ENCODE measurements around the gene MYMX.
"Not testable (repeated sequence)": the region's sequence is repeated elsewhere in the genome, so short reads cannot be mapped to it uniquely, and the experiment has no call there.

MYMX gene

DNA sequence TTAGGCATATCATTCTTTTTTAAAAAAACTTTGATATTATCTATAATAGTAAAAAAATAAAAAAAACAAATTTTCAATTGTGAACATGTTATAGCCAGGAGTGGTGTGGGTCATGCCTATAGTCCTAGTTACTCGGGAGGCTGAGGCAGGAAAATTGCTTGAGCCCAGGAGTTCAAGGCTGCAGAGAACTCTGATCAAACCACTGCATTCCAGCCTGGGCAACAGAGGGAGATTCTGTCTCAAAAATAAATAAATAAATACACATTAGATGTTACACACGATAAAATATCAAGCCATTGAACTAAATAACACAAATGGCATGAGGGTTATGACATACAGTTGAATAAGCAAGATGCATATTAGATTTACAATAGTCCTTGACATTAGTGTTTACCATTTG lies 27.9 kb upstream of the MYMX start:
- no peak for DNase-seq

DNA sequence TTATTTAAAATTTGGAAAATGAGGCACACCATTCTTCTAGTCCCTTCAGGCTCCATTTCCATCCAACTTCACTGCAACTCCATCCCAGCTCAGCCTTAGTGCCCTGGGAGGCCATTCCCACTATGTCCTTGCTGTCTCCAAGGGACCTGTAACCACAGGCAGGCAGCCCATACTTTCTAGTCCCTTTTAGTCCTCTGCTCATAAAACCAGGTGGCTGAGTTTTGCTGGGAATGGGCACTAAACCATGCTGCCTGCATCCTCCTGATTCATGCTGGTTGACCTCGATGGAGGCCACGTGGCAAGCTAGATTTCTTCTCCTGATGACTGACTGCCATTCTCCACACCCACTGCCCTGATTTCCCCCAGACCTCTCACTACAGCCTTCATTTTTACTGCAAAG lies 27.5 kb upstream of the MYMX start:
- no peak for DNase-seq

DNA sequence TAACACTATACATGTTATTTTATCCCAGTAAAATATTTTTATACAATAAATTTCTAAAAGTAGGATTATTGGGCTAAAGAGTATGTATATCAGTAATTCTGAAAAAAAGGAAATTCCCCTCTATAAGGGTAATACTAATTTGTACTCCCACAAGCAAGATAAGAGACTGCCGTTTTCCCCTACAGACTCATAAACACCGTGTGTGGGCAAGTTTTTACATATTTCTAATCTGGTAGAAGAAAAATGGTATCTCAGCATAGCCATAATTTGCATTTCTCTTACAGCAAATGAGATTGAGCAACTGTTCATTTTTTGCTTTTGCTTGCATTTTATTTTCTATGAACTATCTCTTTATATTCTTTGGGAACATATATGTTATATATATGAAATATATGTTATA lies 26.0 kb upstream of the MYMX start:
- DNase-seq, result no peak

GRCh38 chr6:44192428-44193041 lies 24.2 kb upstream of the MYMX start:
- no peak for DNase-seq

- no peak for DNase-seq
Measured at GRCh38 chr6:44193307-44193910, 23.3 kb upstream of the MYMX start.

GRCh38 chr6:44194326-44194725 lies 22.4 kb upstream of the MYMX start:
- no peak for DNase-seq

DNA sequence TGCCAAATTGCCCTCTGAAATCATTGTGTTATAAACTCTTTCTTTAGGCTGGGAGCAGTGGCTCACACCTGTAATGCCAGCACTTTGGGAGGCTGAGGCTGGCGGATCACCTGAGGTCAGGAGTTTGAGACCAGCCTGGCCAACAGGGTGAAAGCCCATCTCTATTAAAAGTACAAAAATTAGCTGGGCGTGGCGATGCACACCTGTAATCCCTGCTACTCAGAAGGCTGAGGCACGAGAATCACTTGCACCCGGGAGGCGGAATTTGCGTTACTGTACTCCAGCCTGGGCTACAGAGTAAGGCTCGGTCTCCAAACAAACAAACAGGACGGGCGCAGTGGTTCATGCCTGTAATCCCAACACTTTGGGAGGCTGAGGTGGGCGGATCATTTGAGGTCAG lies 20.4 kb upstream of the MYMX start:
- not testable (repeated sequence) for DNase-seq

- no peak for DNase-seq
Measured at GRCh38 chr6:44198684-44199083, 18.0 kb upstream of the MYMX start.

GRCh38 chr6:44199883-44200282 lies 16.8 kb upstream of the MYMX start:
- no peak for DNase-seq

DNA sequence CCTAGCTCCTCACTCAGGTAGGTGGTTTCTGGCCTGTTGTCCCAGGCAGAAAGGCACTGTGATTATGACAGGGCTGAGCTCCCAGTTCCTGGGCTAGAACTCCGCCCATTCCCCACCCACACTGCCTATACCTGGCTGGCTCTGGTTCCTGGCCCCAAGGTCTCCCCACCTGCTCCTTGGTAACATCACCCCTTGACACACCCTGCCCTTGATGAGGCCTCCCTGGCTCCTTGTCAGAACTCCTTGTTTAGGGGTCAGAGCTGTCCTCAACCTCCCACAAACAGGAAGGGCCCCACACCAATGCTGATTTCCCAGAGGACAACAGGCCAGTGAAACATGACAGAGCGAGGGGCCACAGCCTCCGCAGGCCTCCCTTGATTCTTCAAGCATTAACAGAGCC lies 15.5 kb upstream of the MYMX start:
- no peak for DNase-seq

- no peak for DNase-seq
Measured at GRCh38 chr6:44201638-44202303, 15.0 kb upstream of the MYMX start.

GRCh38 chr6:44202332-44202971 lies 14.3 kb upstream of the MYMX start:
- DNase-seq, result no peak

DNA sequence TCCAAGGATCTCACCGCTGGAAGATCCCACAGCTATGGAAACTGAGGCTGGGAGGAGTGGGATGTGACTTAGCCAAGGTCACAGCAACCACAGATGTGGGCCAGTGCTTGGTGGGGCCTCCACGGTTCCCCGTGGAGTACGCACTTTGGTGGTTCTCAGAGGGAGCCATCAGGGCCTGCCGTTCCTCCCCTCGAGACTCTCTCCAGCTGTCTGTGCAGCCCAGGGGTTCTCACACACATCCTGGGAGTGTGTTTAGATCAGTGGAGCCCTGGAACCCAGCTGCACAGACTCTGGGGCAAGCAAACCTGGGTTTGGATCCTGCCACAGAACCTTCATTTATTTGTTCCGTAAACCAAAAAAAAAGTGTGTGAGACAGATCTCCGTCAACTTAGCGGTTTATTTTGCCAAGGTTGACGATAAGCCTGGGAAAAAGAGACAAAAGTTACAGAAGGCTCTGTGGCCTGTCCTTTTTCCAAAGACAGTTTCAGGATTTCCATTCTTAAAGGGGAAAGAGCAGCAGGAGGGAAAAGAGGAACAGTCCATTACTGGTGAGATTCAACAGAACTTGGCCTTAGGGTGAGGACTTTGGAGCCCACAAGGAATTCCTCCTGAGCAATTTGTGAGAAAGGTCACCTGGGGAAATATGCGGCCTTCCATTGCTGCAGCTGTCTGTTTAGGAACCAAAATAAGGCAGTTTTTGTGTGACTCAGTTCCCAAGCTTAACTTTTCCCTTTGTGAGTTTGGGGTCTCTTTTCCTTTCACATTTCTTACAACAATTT lies 13.6 kb upstream of the MYMX start:
- DNase-seq, result no peak

DNA sequence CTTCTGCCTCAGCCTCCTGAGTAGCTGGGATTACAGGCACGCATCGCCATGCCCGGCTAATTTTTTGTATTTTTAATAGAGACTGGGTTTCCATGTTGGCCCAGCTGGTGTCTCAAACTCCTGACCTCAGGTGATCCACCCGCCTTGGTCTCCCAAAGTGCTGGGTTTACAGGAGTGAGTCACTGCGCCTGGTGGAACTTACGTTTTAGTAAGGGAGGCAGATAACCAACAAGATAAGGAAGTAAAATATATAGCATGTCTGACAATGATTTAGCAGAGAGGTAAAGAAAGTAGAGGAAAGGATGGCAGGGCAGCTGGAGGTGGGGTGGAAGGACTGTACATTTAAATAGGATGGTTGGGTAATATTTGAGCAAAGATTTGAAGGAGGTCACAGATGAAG lies 12.8 kb upstream of the MYMX start:
- DNase-seq, result no peak

DNA sequence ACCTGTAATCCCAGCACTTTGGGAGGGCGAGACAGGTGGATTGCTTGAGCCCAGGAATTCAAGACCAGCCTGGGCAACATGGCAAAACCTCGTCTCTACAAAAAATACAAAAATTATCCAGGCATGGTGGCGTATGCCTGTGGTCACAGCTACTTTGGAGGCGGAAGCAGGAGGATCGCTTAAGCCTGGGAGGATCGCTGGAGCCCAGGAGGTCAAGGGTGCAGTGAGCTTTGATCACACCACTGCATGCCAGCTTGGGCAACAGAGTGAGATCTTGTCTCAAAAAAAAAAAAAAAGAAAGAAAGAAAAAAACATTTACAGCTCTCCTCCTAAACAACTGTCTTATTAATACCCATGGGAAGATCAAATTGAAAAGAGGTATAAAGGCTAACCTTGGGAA lies 8.8 kb upstream of the MYMX start:
- no peak for DNase-seq

DNA sequence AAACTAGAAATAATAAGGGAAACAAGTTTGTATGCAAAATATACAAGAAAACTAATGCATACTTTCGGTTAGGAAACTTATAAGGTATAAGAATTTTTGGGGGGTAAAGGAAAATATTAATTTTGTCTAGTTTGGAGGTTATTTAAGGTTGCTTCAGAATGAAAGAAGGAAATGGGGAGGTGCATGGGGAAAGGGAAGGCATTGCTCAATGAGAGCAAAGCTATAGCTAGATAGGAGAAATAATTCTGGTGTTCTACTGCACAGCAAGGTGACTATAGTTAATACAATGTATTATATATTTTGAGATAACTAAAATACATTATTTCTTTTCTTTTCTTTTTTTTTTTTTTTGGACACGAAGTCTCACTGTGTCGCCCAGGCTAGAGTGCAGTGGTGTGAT lies 5.4 kb upstream of the MYMX start:
- DNase-seq, result no peak

- DNase-seq, result no peak
Measured at GRCh38 chr6:44214307-44214706, 2.4 kb upstream of the MYMX start.

- peak; percentile 26 for DNase-seq
Measured at GRCh38 chr6:44217332-44218143, 812 bp downstream of the MYMX start.

GRCh38 chr6:44219053-44219814 lies 2.5 kb downstream of the MYMX start:
- peak; percentile 54 for DNase-seq

GRCh38 chr6:44219815-44220784 lies 3.4 kb downstream of the MYMX start:
- no peak for DNase-seq
